Prostate gland (tissue), 2 donors: Measurements from ENCODE around the gene TSPAN14.
"Not testable (repeated sequence)": the region's sequence is repeated elsewhere in the genome, so short reads cannot be mapped to it uniquely, and the experiment has no call there.

Experiments
- CTCF ChIP-seq, 4 experiments: fragments of 200-600 bp in 2 of 4; fragments of 450-650 bp in 2 of 4; sonication (generic) in 2 of 4; IDR thresholded peaks; 1 replicate in 3 of 4; 2 replicates in 1 of 4; pipeline ENCODE4 v1.5.1; 2016 to 2019; ENCODE audit warnings: antibody characterized with exemption in 4 of 4, mild to moderate bottlenecking in 2 of 4, moderate library complexity in 2 of 4
- POLR2A ChIP-seq: fragments of 450-650 bp; IDR thresholded peaks from one replicate; pipeline ENCODE4 v1.6.1; 2016; ENCODE audit warnings: antibody characterized with exemption, mild to moderate bottlenecking

GRCh38 chr10:80475641-80476040, 21.5 kb downstream of the TSPAN14 start:
- not testable (repeated sequence) for TF ChIP-seq POLR2A; CTCF (IDR thresholded peaks at IDR 0.05)
